Measurements from ENCODE around the gene ARHGAP25. TPM values are rescaled to one million over a fixed set of nuclear protein-coding genes. Genes with fewer than 3 reads are reported as not detected.

The ARHGAP25 gene
- total RNA-seq, 2 donors from 2014 or later, result 4.2 to 6.6 TPM

- H3K4me3 ChIP-seq, result no peak overlapping the region
- 35 to 48% methylated on average over 4 of the region's 4 CpGs for WGBS, 2 donors
- peaks cover 4% of the 10 kb centered on the region for H3K4me1 ChIP-seq
- H3K27me3 ChIP-seq, result no peaks in the 10 kb centered on the region
- DNase-seq (no peak), ATAC-seq (no peak)
- no peaks in the 10 kb centered on the region for H3K36me3 ChIP-seq (replicated peaks in 1 of 2; ENCODE audit: insufficient read depth in 1 of 2, low read depth in 2 of 2)
- no peak for TF ChIP-seq POLR2A (IDR thresholded peaks at IDR 0.05)
- TF ChIP-seq CTCF (IDR thresholded peaks at IDR 0.05), result no peak
- no peak overlapping the region for H3K27ac ChIP-seq
- no peaks in the 10 kb centered on the region for H3K9me3 ChIP-seq
- intact Hi-C loops (cut with DNase I), result loop anchor here (5.0 kb wide), 1 partner anchor 174 kb away; no protein-coding TSS in a partner anchor
Observed at GRCh38 chr2:68753318-68753717, 18.7 kb downstream of the ARHGAP25 start.

DNA sequence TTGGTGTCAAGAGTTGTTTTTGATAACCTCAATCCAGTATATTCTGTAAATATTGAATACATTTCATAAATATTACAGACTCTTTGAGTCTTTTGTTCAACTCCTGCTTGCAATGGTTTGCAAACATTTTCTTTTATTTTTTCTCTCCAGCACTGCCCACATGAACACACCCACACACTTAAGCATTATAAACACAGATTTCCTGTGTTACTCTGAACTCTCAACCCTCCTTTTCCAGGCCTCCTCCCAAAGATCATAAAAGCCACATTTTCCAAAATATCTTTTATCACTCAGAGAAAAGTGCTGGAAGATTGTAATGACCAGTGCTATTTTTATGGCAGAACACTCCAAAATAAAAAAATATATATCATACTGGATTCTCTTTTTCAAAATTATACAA is 20.5 kb downstream of the ARHGAP25 start:
- TF ChIP-seq POLR2A (IDR thresholded peaks at IDR 0.05), result no peak
- TF ChIP-seq CTCF (IDR thresholded peaks at IDR 0.05), result no peak
- Histone ChIP-seq H3K4me1 (peaks cover 4% of the 10 kb centered on the region), H3K27me3 (no peaks in the 10 kb centered on the region), H3K4me3 (no peak overlapping the region), H3K9me3 (no peaks in the 10 kb centered on the region), H3K27ac (no peak overlapping the region), H3K36me3 (replicated peaks in 1 of 2; ENCODE audit: insufficient read depth in 1 of 2, low read depth in 2 of 2) (no peaks in the 10 kb centered on the region)
- no peak for DNase-seq
- intact Hi-C loops (cut with DNase I), result no loop called here
- ATAC-seq, result no peak

DNA sequence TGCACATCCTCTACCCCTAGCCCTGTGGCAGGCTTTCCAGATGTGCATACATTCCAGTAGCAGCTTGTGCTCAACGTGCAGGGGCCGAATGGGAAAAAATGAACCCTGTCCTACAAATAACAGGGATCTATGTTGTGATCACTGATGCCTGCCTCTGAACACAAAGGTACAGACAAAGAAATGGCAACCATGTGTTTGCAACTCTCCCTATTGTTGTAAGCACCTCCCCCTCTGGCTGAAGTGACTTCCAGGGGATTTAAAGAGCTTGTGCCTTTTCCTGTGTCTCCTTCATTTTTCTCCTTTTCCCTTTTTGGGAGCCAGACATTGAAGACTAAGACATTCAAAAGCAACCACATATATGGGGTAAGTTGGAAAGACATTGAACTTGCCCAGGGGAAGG is 21.6 kb downstream of the ARHGAP25 start:
- no peaks in the 10 kb centered on the region for H3K27me3 ChIP-seq
- H3K27ac ChIP-seq, result no peak overlapping the region
- ATAC-seq (no peak), DNase-seq (no peak)
- peaks cover 4% of the 10 kb centered on the region for H3K4me1 ChIP-seq
- intact Hi-C loops (cut with DNase I), result no loop called here
- no peak for TF ChIP-seq POLR2A (IDR thresholded peaks at IDR 0.05)
- no peak for TF ChIP-seq CTCF (IDR thresholded peaks at IDR 0.05)
- WGBS, 2 donors, result 81 to 87% methylated on average over 2 of the region's 2 CpGs
- no peaks in the 10 kb centered on the region for H3K36me3 ChIP-seq (replicated peaks in 1 of 2; ENCODE audit: insufficient read depth in 1 of 2, low read depth in 2 of 2)
- no peaks in the 10 kb centered on the region for H3K9me3 ChIP-seq
- no peak overlapping the region for H3K4me3 ChIP-seq

GRCh38 chr2:68757081-68757480 is 22.5 kb downstream of the ARHGAP25 start:
- no peaks in the 10 kb centered on the region for H3K36me3 ChIP-seq (replicated peaks in 1 of 2; ENCODE audit: insufficient read depth in 1 of 2, low read depth in 2 of 2)
- no peak for TF ChIP-seq CTCF (IDR thresholded peaks at IDR 0.05)
- TF ChIP-seq POLR2A (IDR thresholded peaks at IDR 0.05), result no peak
- 55 to 88% methylated on average over 2 of the region's 2 CpGs for WGBS, 2 donors
- no peak for ATAC-seq
- no peaks in the 10 kb centered on the region for H3K27me3 ChIP-seq
- intact Hi-C loops (cut with DNase I), result no loop called here
- DNase-seq, result no peak
- no peak overlapping the region for H3K27ac ChIP-seq
- no peak overlapping the region for H3K4me3 ChIP-seq
- H3K9me3 ChIP-seq, result no peaks in the 10 kb centered on the region
- H3K4me1 ChIP-seq, result peaks cover under 1% of the 10 kb centered on the region

GRCh38 chr2:68762100-68762499 is 27.5 kb downstream of the ARHGAP25 start:
- no peaks in the 10 kb centered on the region for H3K9me3 ChIP-seq
- TF ChIP-seq CTCF (IDR thresholded peaks at IDR 0.05), result no peak
- no peak for TF ChIP-seq POLR2A (IDR thresholded peaks at IDR 0.05)
- ATAC-seq (no peak), DNase-seq (no peak)
- no peak overlapping the region for H3K4me3 ChIP-seq
- H3K27me3 ChIP-seq, result no peaks in the 10 kb centered on the region
- H3K4me1 ChIP-seq, result peaks cover 11% of the 10 kb centered on the region
- no peak overlapping the region for H3K27ac ChIP-seq
- 69 to 71% methylated on average over 2 of the region's 2 CpGs for WGBS, 2 donors
- H3K36me3 ChIP-seq (replicated peaks in 1 of 2; ENCODE audit: insufficient read depth in 1 of 2, low read depth in 2 of 2), result no peaks in the 10 kb centered on the region
- intact Hi-C loops (cut with DNase I), result no loop called here

Measured in body of pancreas (tissue), 4 donors.